HepG2 (cell line): ENCODE data around the gene TRIM31. TPM values are rescaled to one million over a fixed set of nuclear protein-coding genes. Genes with fewer than 3 reads are reported as not detected.
A peak's percentile ranks its signal among the peaks of the same experiment; 100 is the strongest.

Source experiments
- ARNT ChIP-seq: fragments of 450-650 bp; IDR thresholded peaks from 2 replicates; pipeline ENCODE4 v1.6.1; 2017
- CTCF ChIP-seq: sonication (generic); formaldehyde crosslinking; IDR thresholded peaks from 2 replicates; pipeline ENCODE4 v1.5.0; 2020; ENCODE audit warnings: mild to moderate bottlenecking, missing genetic modification reagents, moderate library complexity
- FOSL2 ChIP-seq: sonication (generic); formaldehyde crosslinking; IDR thresholded peaks from 2 replicates; pipeline ENCODE4 v1.4.0; 2020; ENCODE audit warnings: missing genetic modification reagents
- HMGA1 ChIP-seq: sonication (generic); formaldehyde crosslinking; conservative IDR thresholded peaks from 2 replicates; pipeline ENCODE4 v1.4.0; 2020; ENCODE audit warnings: missing genetic modification reagents
- NFAT5 ChIP-seq: sonication (generic); formaldehyde crosslinking; IDR thresholded peaks from 2 replicates; pipeline ENCODE4 v1.4.0; 2020; ENCODE audit warnings: missing genetic modification reagents
- RERE ChIP-seq: IDR thresholded peaks from 2 replicates; pipeline ENCODE4 v1.6.1; 2016; ENCODE audit warnings: low read depth, missing genetic modification reagents, missing compliant biosample characterization
- SIN3B ChIP-seq: fragments of 150-350 bp; IDR thresholded peaks from 2 replicates; pipeline ENCODE4 v1.6.1; 2014; ENCODE audit warnings: low read length
- TBP ChIP-seq: sonication (generic); formaldehyde crosslinking; IDR thresholded peaks from 2 replicates; pipeline ENCODE4 v1.5.0; 2020; ENCODE audit warnings: missing genetic modification reagents
- ZBTB14 ChIP-seq: sonication (generic); formaldehyde crosslinking; IDR thresholded peaks from 2 replicates; pipeline ENCODE4 v1.4.0; 2020; ENCODE audit warnings: missing genetic modification reagents
- ZKSCAN1 ChIP-seq: fragments of 150-350 bp; IDR thresholded peaks from 2 replicates; pipeline ENCODE4 v1.6.1; 2014; ENCODE audit warnings: low read length
- ZNF276 ChIP-seq: sonication (generic); formaldehyde crosslinking; IDR thresholded peaks from 2 replicates; pipeline ENCODE4 v1.4.0; 2020; ENCODE audit warnings: mild to moderate bottlenecking, low read depth, missing genetic modification reagents
- ZNF329 ChIP-seq: sonication (generic); formaldehyde crosslinking; IDR thresholded peaks from 2 replicates; pipeline ENCODE4 v1.9.0; 2021; ENCODE audit warnings: low read depth, mild to moderate bottlenecking, missing genetic modification reagents
- ZSCAN12 ChIP-seq: sonication (generic); formaldehyde crosslinking; IDR thresholded peaks from 2 replicates; pipeline ENCODE4 v1.9.0; 2021; ENCODE audit warnings: mild to moderate bottlenecking, missing genetic modification reagents
- polyA plus RNA-seq, 8 experiments: library from polyadenylated mRNA; depleted of rRNA in 3 of 8; stranded (reverse) in 7 of 8; unstranded in 1 of 8; fragments of >200 nt; fragmentation: Illumina TruSeq in 4 of 8; extraction: Trizol in 4 of 8; gene quantifications; 2 replicates each; pipeline versions ENCODE4 v1.2.1 to v1.2.3, GENCODE V29; 2011 to 2016; ENCODE audit warnings: low read depth in 4 of 8, missing spikeins in 1 of 8, mixed read lengths in 1 of 8; ENCODE audit not compliant: insufficient read depth in 1 of 8
- total RNA-seq, 5 experiments: library from RNA; depleted of rRNA; stranded (reverse); fragments of >200 nt; fragmentation: Illumina TruSeq; extraction: Trizol; gene quantifications; 2 replicates each; pipeline ENCODE4 v1.2.3, GENCODE V29; 2016; ENCODE audit warnings: low read depth in 1 of 5

The TRIM31 gene
- total and polyA plus RNA-seq, 2 of the 13 experiments (the other 11 are each of a cell fraction or from before 2014, with no cell fraction given), result 0.13 to 0.51 TPM

GRCh38 chr6:30135757-30136156 is 22.9 kb upstream of the TRIM31 start, which contains the start of gene TRIM40 (continued):
- TF ChIP-seq CTCF (CRISPR knock-in tag) (no peak), ZKSCAN1 (no peak), NFAT5 (no peak), ZBTB14 (no peak), ARNT (no peak), ZNF276 (CRISPR knock-in tag) (no peak), RERE (CRISPR knock-in tag) (no peak), TBP (no peak), HMGA1 (CRISPR knock-in tag) (no peak), FOSL2 (CRISPR knock-in tag) (peak; percentile 53), ZNF329 (CRISPR knock-in tag) (no peak), ZSCAN12 (CRISPR knock-in tag) (no peak), SIN3B (no peak)
